Right lobe of liver (tissue), 4 donors: ENCODE measurements around the gene DKK1.
"Not testable (repeated sequence)": the region's sequence is repeated elsewhere in the genome, so short reads cannot be mapped to it uniquely, and the experiment has no call there.

ENCODE experiments used
- CTCF ChIP-seq, 4 donors: fragments of 200-600 bp in 3 of 4; fragments of 450-650 bp in 1 of 4; IDR thresholded peaks; one replicate each; pipeline versions ENCODE4 v1.5.1 to v1.8.0; 2016 to 2022; ENCODE audit warnings: antibody characterized with exemption in 4 of 4, mild to moderate bottlenecking in 2 of 4
- POLR2A ChIP-seq: fragments of 450-650 bp; IDR thresholded peaks from one replicate; pipeline ENCODE4 v1.6.1; 2017; ENCODE audit warnings: antibody characterized with exemption, mild to moderate bottlenecking
- donor health status: DM: no; HTN: no; CAD: no.
- donor health status: DM: no; HTN: no; CAD: no.
- donor health status: DM: no; HTN: yes; CAD: no.

GRCh38 chr10:52365547-52366432 is 51.7 kb downstream of the DKK1 start:
- TF ChIP-seq POLR2A; CTCF (IDR thresholded peaks at IDR 0.05): not testable (repeated sequence)
